CD14-positive monocyte (primary cell): ENCODE measurements around the gene PRCD. TPM values are rescaled to one million over a fixed set of nuclear protein-coding genes. Genes with fewer than 3 reads are reported as not detected.

Source experiments
- DNase-seq, 3 donors: peaks; one replicate each; pipeline ENCODE4 v3.0.0-alpha.2; 2011 to 2022
- H2AFZ ChIP-seq: 2 replicates; pipeline ENCODE4 v1.6.0; 2012; ENCODE audit warnings: mild to moderate bottlenecking, low read depth, low read length, inconsistent platforms; ENCODE audit not compliant: insufficient read depth, poor library complexity, severe bottlenecking
- H3K27ac ChIP-seq, 2 donors: 1 replicate in 1 of 2; 2 replicates in 1 of 2; pipeline ENCODE4 v1.5.1; 2012 to 2013; ENCODE audit warnings: low read length in 2 of 2, control low read depth in 1 of 2, inconsistent platforms in 1 of 2, low read depth in 1 of 2, mild to moderate bottlenecking in 1 of 2
- H3K27me3 ChIP-seq, 2 donors: one replicate each; pipeline versions ENCODE4 v1.6.0 to v1.6.1; 2011 to 2013; ENCODE audit warnings: low read length in 2 of 2; ENCODE audit not compliant: control insufficient read depth in 2 of 2, insufficient read depth in 2 of 2
- H3K36me3 ChIP-seq, 2 donors: replicated peaks in 1 of 2; 1 replicate in 1 of 2; 2 replicates in 1 of 2; pipeline versions ENCODE4 v1.5.1 to v1.6.1; 2012 to 2013; ENCODE audit warnings: low read length in 2 of 2, control low read depth in 1 of 2, inconsistent platforms in 1 of 2, mild to moderate bottlenecking in 1 of 2; ENCODE audit not compliant: insufficient read depth in 2 of 2, control insufficient read depth in 1 of 2
- H3K4me1 ChIP-seq, 2 donors: 1 replicate in 1 of 2; 2 replicates in 1 of 2; pipeline versions ENCODE4 v1.5.1 to v1.6.1; 2012 to 2013; ENCODE audit warnings: low read length in 2 of 2, control low read depth in 1 of 2, inconsistent platforms in 1 of 2, mild to moderate bottlenecking in 1 of 2, moderate library complexity in 1 of 2; ENCODE audit not compliant: insufficient read depth in 2 of 2, control insufficient read depth in 1 of 2
- H3K4me2 ChIP-seq: replicated peaks from 2 replicates; pipeline ENCODE3; 2012; ENCODE audit warnings: low read length, moderate library complexity, mild to moderate bottlenecking; ENCODE audit not compliant: poor library complexity, severe bottlenecking; ENCODE audit errors: extremely low read depth
- H3K4me3 ChIP-seq, 3 experiments: fragments of 200-600 bp in 1 of 3; sonication (generic) in 1 of 3; replicated peaks in 1 of 3; 1 replicate in 2 of 3; 2 replicates in 1 of 3; pipeline ENCODE4 v1.5.1; 2011 to 2013; ENCODE audit warnings: low read length in 3 of 3, mild to moderate bottlenecking in 3 of 3, control low read depth in 2 of 3, low read depth in 2 of 3, inconsistent platforms in 1 of 3, moderate library complexity in 1 of 3
- H3K79me2 ChIP-seq: 2 replicates; pipeline ENCODE4 v1.6.0; 2012; ENCODE audit warnings: mild to moderate bottlenecking, control low read depth, inconsistent platforms, low read length, moderate library complexity; ENCODE audit not compliant: insufficient read depth
- H3K9ac ChIP-seq: 2 replicates; pipeline ENCODE4 v1.6.0; 2017; ENCODE audit warnings: low read length, mild to moderate bottlenecking; ENCODE audit not compliant: insufficient read depth, poor library complexity, severe bottlenecking
- H3K9me3 ChIP-seq, 2 donors: replicated peaks in 1 of 2; 1 replicate in 1 of 2; 2 replicates in 1 of 2; pipeline versions ENCODE4 v1.5.1 to v1.6.1; 2012 to 2013; ENCODE audit warnings: low read length in 2 of 2, control low read depth in 1 of 2; ENCODE audit not compliant: control insufficient read depth in 1 of 2, insufficient read depth in 1 of 2
- H4K20me1 ChIP-seq: 2 replicates; pipeline ENCODE4 v1.6.0; 2012; ENCODE audit warnings: mild to moderate bottlenecking, low read length, control low read depth, moderate library complexity; ENCODE audit not compliant: insufficient read depth
- H3K27ac Mint-ChIP-seq, 7 donors: one replicate each; pipeline ENCODE4 v1.8.0; 2020; ENCODE audit warnings: mild to moderate bottlenecking in 7 of 7, mixed read lengths in 7 of 7, moderate library complexity in 6 of 7, inconsistent platforms in 2 of 7
- H3K27me3 Mint-ChIP-seq, 3 donors: one replicate each; pipeline ENCODE4 v1.8.0; 2021 to 2022; ENCODE audit warnings: low read depth in 3 of 3, mild to moderate bottlenecking in 3 of 3, mixed read lengths in 3 of 3, moderate library complexity in 3 of 3, inconsistent platforms in 1 of 3
- H3K36me3 Mint-ChIP-seq, 2 donors: one replicate each; pipeline ENCODE4 v1.8.0; 2020; ENCODE audit warnings: mixed read lengths in 2 of 2, inconsistent platforms in 1 of 2, mild to moderate bottlenecking in 1 of 2
- H3K4me1 Mint-ChIP-seq: one replicate; pipeline ENCODE4 v1.8.0; 2020; ENCODE audit warnings: mild to moderate bottlenecking, mixed read lengths
- H3K4me3 Mint-ChIP-seq, 2 donors: one replicate each; pipeline ENCODE4 v1.8.0; 2020; ENCODE audit warnings: mild to moderate bottlenecking in 2 of 2, mixed read lengths in 2 of 2, moderate library complexity in 1 of 2
- H3K9me3 Mint-ChIP-seq, 7 donors: one replicate each; pipeline ENCODE4 v1.8.0; 2020 to 2022; ENCODE audit warnings: mixed read lengths in 7 of 7, mild to moderate bottlenecking in 6 of 7, moderate library complexity in 6 of 7, inconsistent platforms in 2 of 7
- CTCF ChIP-seq: fragments of 200-600 bp; IDR thresholded peaks from one replicate; pipeline ENCODE4 v1.8.0; 2022; ENCODE audit warnings: antibody characterized with exemption, mild to moderate bottlenecking
- WGBS: methylation state at CpG from one replicate; pipeline ENCODE4 v1.1.5; 2013; ENCODE audit warnings: missing lambda C conversion rate; ENCODE audit not compliant: insufficient coverage; 5-methylcytosine and 5-hydroxymethylcytosine counted together
- intact Hi-C, 2 donors: fragments of 100-400 bp; cut with micrococcal nuclease; formaldehyde crosslinking; loops; one replicate each; pipeline versions ENCODE4 v1.15.0 to v1.15.1; 2023
- polyA plus RNA-seq, 3 donors: library from polyadenylated mRNA; depleted of rRNA in 1 of 3; unstranded in 2 of 3; stranded (reverse) in 1 of 3; fragments of 300-500 nt in 2 of 3; fragments of >200 nt in 1 of 3; fragmentation: Illumina TruSeq in 2 of 3; gene quantifications; 1 replicate in 2 of 3; 2 replicates in 1 of 3; pipeline ENCODE4 v1.2.3, GENCODE V29; 2012 to 2021

The PRCD gene
- polyA plus RNA-seq, 3 donors: not detected

- Histone ChIP-seq H3K4me2 (no peak overlapping the region), H2AFZ (no peak overlapping the region), H3K36me3 (no peaks in the 10 kb centered on the region), H3K9me3 (no peaks in the 10 kb centered on the region), H3K27ac (peak overlapping the region; percentile 51 to 61), H3K4me3 (peak overlapping the region in 1 of 3 experiments; percentile 18), H3K9ac (no peak overlapping the region), H3K27me3 (no peaks in the 10 kb centered on the region), H3K79me2 (no peaks in the 10 kb centered on the region), H4K20me1 (no peaks in the 10 kb centered on the region), H3K4me1 (peaks cover 42 to 50% of the 10 kb centered on the region in 2 donors)
- Mint-ChIP-seq H3K36me3 (peaks cover 0 to 1% of the 10 kb centered on the region in 2 donors), H3K4me3 (peak overlapping the region in 1 of 2 donors; percentile 70), H3K27me3 (peaks cover 9 to 12% (median 11%) of the 10 kb centered on the region in 3 donors), H3K4me1 (peaks cover 59% of the 10 kb centered on the region), H3K9me3 (peaks cover 0 to 8% (median 0%) of the 10 kb centered on the region in 7 donors), H3K27ac (peak overlapping the region; percentile 82 to 92 (median 88))
- no peak for DNase-seq
- no peak for TF ChIP-seq CTCF
- intact Hi-C loops: no loop called here
- WGBS: 73% methylated on average over 7 of the region's 9 CpGs
These were observed 29.0 kb upstream of the PRCD start for GRCh38 chr17:76510831-76511244.

GRCh38 chr17:76511668-76512365 is 28.0 kb upstream of the PRCD start:
- Histone ChIP-seq H3K27ac (peak overlapping the region; percentile 61 to 67), H2AFZ (no peak overlapping the region), H3K9ac (no peak overlapping the region), H3K4me2 (peak overlapping the region; percentile 14), H3K36me3 (no peaks in the 10 kb centered on the region), H3K79me2 (no peaks in the 10 kb centered on the region), H3K4me1 (peaks cover 41 to 47% of the 10 kb centered on the region in 2 donors), H3K9me3 (no peaks in the 10 kb centered on the region), H3K4me3 (peak overlapping the region in 1 of 3 experiments; percentile 18), H3K27me3 (no peaks in the 10 kb centered on the region), H4K20me1 (no peaks in the 10 kb centered on the region)
- Mint-ChIP-seq H3K27me3 (peaks cover 7 to 15% (median 11%) of the 10 kb centered on the region in 3 donors), H3K36me3 (peaks cover 0 to 1% of the 10 kb centered on the region in 2 donors), H3K9me3 (peaks cover 0 to 8% (median 0%) of the 10 kb centered on the region in 7 donors), H3K4me1 (peaks cover 56% of the 10 kb centered on the region), H3K27ac (peak overlapping the region; percentile 82 to 92 (median 88)), H3K4me3 (peak overlapping the region in 1 of 2 donors; percentile 70)
- 57% methylated on average over 4 of the region's 13 CpGs for WGBS
- intact Hi-C loops: no loop called here
- no peak for TF ChIP-seq CTCF
- DNase-seq: peak; percentile 58 to 90 (median 77)
